Mucosa of rectum (tissue), 2 donors: ENCODE results near the gene RHBDF1.
"Not testable (repeated sequence)": the region's sequence is repeated elsewhere in the genome, so short reads cannot be mapped to it uniquely, and the experiment has no call there.

Experiments
- H3K27ac ChIP-seq, 2 donors: one replicate each; pipeline ENCODE4 v1.7.0; 2013; ENCODE audit warnings: inconsistent platforms in 2 of 2, low read depth in 2 of 2, low read length in 2 of 2
- H3K27me3 ChIP-seq, 2 donors: one replicate each; pipeline ENCODE4 v1.7.0; 2013; ENCODE audit warnings: low read length in 2 of 2; ENCODE audit not compliant: control insufficient read depth in 2 of 2, insufficient read depth in 2 of 2
- H3K36me3 ChIP-seq, 2 donors: one replicate each; pipeline ENCODE4 v1.7.0; 2013; ENCODE audit warnings: low read length in 2 of 2; ENCODE audit not compliant: control insufficient read depth in 2 of 2, insufficient read depth in 2 of 2
- H3K4me1 ChIP-seq, 2 donors: one replicate each; pipeline ENCODE4 v1.7.0; 2013; ENCODE audit warnings: low read length in 2 of 2, mild to moderate bottlenecking in 1 of 2; ENCODE audit not compliant: control insufficient read depth in 2 of 2, insufficient read depth in 2 of 2
- H3K4me3 ChIP-seq, 2 donors: one replicate each; pipeline ENCODE4 v1.7.0; 2013; ENCODE audit warnings: low read length in 2 of 2
- H3K9ac ChIP-seq, 2 donors: one replicate each; pipeline ENCODE4 v1.7.0; 2013; ENCODE audit warnings: low read length in 2 of 2, low read depth in 1 of 2, mild to moderate bottlenecking in 1 of 2
- H3K9me3 ChIP-seq, 2 donors: one replicate each; pipeline ENCODE4 v1.7.0; 2013; ENCODE audit warnings: low read length in 2 of 2; ENCODE audit not compliant: control insufficient read depth in 2 of 2
- donor health status: healthy.
- donor health status: Normal muscosa, but diverticular disease.

RHBDF1 gene

GRCh38 chr16:17062-17765, 55.2 kb downstream of the RHBDF1 start:
- H3K4me3 ChIP-seq, H3K27ac ChIP-seq, H3K9me3 ChIP-seq: not testable (repeated sequence)

GRCh38 chr16:10772-11171, 61.7 kb downstream of the RHBDF1 start:
- H3K4me1 ChIP-seq, H3K9ac ChIP-seq, H3K36me3 ChIP-seq, H3K9me3 ChIP-seq, H3K27ac ChIP-seq, H3K4me3 ChIP-seq, H3K27me3 ChIP-seq: not testable (repeated sequence)

More at GRCh38 chr16:17062-17765, 55.2 kb downstream of the RHBDF1 start:
- not testable (repeated sequence) for H3K9ac ChIP-seq, H3K4me1 ChIP-seq, H3K27me3 ChIP-seq, H3K36me3 ChIP-seq

- Histone ChIP-seq H3K27me3 (no peaks in the 10 kb centered on the region), H3K9me3 (no peaks in the 10 kb centered on the region), H3K4me3 (peak overlapping the region in 1 of 2 donors; percentile 41), H3K9ac (no peak overlapping the region), H3K36me3 (no peaks in the 10 kb centered on the region), H3K27ac (no peak overlapping the region), H3K4me1 (no peaks in the 10 kb centered on the region)
These were observed 62.3 kb downstream of the RHBDF1 start for GRCh38 chr16:9903-10665.
